Liver (tissue), 9 donors: ENCODE results near the gene TUBA1A. TPM values are rescaled to one million over a fixed set of nuclear protein-coding genes. Genes with fewer than 3 reads are reported as not detected.
A peak's percentile ranks its signal among the peaks of the same experiment; 100 is the strongest.

Experiments used
- DNase-seq: peaks from one replicate; pipeline ENCODE4 v3.0.0-alpha.2; 2017; ENCODE audit warnings: low spot score
- H3K27ac ChIP-seq, 2 donors: one replicate each; pipeline ENCODE4 v1.7.0; 2013; ENCODE audit warnings: inconsistent platforms in 2 of 2, low read length in 2 of 2, control low read depth in 1 of 2, low read depth in 1 of 2, mild to moderate bottlenecking in 1 of 2
- H3K27me3 ChIP-seq, 4 donors: one replicate each; pipeline versions ENCODE4 v1.6.1 to v1.7.0; 2013; ENCODE audit warnings: low read length in 3 of 4, inconsistent platforms in 1 of 4, mild to moderate bottlenecking in 1 of 4, moderate library complexity in 1 of 4; ENCODE audit not compliant: control insufficient read depth in 4 of 4, insufficient read depth in 4 of 4
- H3K36me3 ChIP-seq, 4 donors: one replicate each; pipeline versions ENCODE4 v1.6.1 to v1.7.0; 2013; ENCODE audit warnings: low read length in 3 of 4, mild to moderate bottlenecking in 3 of 4, low read depth in 1 of 4, moderate library complexity in 1 of 4; ENCODE audit not compliant: control insufficient read depth in 4 of 4, insufficient read depth in 3 of 4
- H3K4me1 ChIP-seq, 4 donors: one replicate each; pipeline versions ENCODE4 v1.6.1 to v1.7.0; 2013; ENCODE audit warnings: low read length in 3 of 4, mild to moderate bottlenecking in 3 of 4, moderate library complexity in 1 of 4; ENCODE audit not compliant: control insufficient read depth in 4 of 4, insufficient read depth in 4 of 4
- H3K4me3 ChIP-seq, 3 donors: one replicate each; pipeline versions ENCODE4 v1.6.1 to v1.7.0; 2013; ENCODE audit warnings: low read length in 3 of 3, control low read depth in 1 of 3, low read depth in 1 of 3, mild to moderate bottlenecking in 1 of 3
- H3K9ac ChIP-seq, 2 donors: one replicate each; pipeline ENCODE4 v1.7.0; 2013; ENCODE audit warnings: low read length in 2 of 2, mild to moderate bottlenecking in 2 of 2, moderate library complexity in 2 of 2, control low read depth in 1 of 2, low read depth in 1 of 2
- H3K9me3 ChIP-seq, 4 donors: one replicate each; pipeline versions ENCODE4 v1.6.1 to v1.7.0; 2013; ENCODE audit warnings: low read length in 3 of 4; ENCODE audit not compliant: control insufficient read depth in 4 of 4
- CTCF ChIP-seq: fragments of 150-350 bp; IDR thresholded peaks from 2 replicates; pipeline ENCODE4 v1.5.1; 2017; ENCODE audit warnings: improper control_type of control experiment, low read depth, low read length; ENCODE audit not compliant: missing input control
- FOXA1 ChIP-seq: IDR thresholded peaks from 2 replicates; pipeline ENCODE4 v1.6.1; 2016; ENCODE audit warnings: antibody characterized with exemption
- GABPA ChIP-seq, 2 donors: IDR thresholded peaks in 1 of 2; conservative IDR thresholded peaks in 1 of 2; 2 replicates each; pipeline ENCODE4 v1.6.1; 2016; ENCODE audit warnings: antibody characterized with exemption in 2 of 2, mild to moderate bottlenecking in 1 of 2, moderate library complexity in 1 of 2
- HNF4A ChIP-seq, 2 donors: conservative IDR thresholded peaks; 2 replicates each; pipeline ENCODE4 v1.6.1; 2016; ENCODE audit warnings: antibody characterized with exemption in 2 of 2, mild to moderate bottlenecking in 2 of 2
- HNF4G ChIP-seq: IDR thresholded peaks from 2 replicates; pipeline ENCODE4 v1.6.1; 2016; ENCODE audit warnings: antibody characterized with exemption
- JUND ChIP-seq, 2 donors: IDR thresholded peaks; 2 replicates each; pipeline ENCODE4 v1.6.1; 2016; ENCODE audit warnings: antibody characterized with exemption in 2 of 2
- MAX ChIP-seq: IDR thresholded peaks from 2 replicates; pipeline ENCODE4 v1.6.1; 2016; ENCODE audit warnings: antibody characterized with exemption
- NR2F2 ChIP-seq: IDR thresholded peaks from 2 replicates; pipeline ENCODE4 v1.6.1; 2016; ENCODE audit warnings: antibody characterized with exemption
- RAD21 ChIP-seq, 2 donors: IDR thresholded peaks; 2 replicates each; pipeline ENCODE4 v1.6.1; 2016; ENCODE audit warnings: antibody characterized with exemption in 2 of 2, mild to moderate bottlenecking in 2 of 2
- RXRA ChIP-seq, 2 donors: IDR thresholded peaks; 2 replicates each; pipeline ENCODE4 v1.6.1; 2017 to 2018; ENCODE audit warnings: antibody characterized with exemption in 2 of 2, mild to moderate bottlenecking in 1 of 2
- SP1 ChIP-seq: IDR thresholded peaks from 2 replicates; pipeline ENCODE4 v1.6.1; 2018; ENCODE audit warnings: antibody characterized with exemption, mild to moderate bottlenecking
- TAF1 ChIP-seq: conservative IDR thresholded peaks from 2 replicates; pipeline ENCODE4 v1.6.1; 2016; ENCODE audit warnings: antibody characterized with exemption, mild to moderate bottlenecking
- YY1 ChIP-seq: IDR thresholded peaks from 2 replicates; pipeline ENCODE4 v1.6.1; 2016; ENCODE audit warnings: antibody characterized with exemption, mild to moderate bottlenecking
- WGBS: extraction: QIAGEN DNeasy Blood & Tissue Kit; methylation state at CpG from one replicate; pipeline ENCODE4 v1.1.7; 2013; 5-methylcytosine and 5-hydroxymethylcytosine counted together
- polyA plus RNA-seq, 2 donors: library from polyadenylated mRNA; stranded (reverse) in 1 of 2; unstranded in 1 of 2; fragments of 200-250 nt in 1 of 2; fragments of >200 nt in 1 of 2; fragmentation: Nextera tagmentation in 1 of 2; extraction: Ambion mirVana in 1 of 2; gene quantifications; one replicate each; pipeline versions ENCODE4 v1.2.1 to v1.2.3, GENCODE V29; 2013 to 2015
- total RNA-seq, 2 donors: library from RNA; depleted of rRNA; stranded (reverse); fragments of >200 nt; gene quantifications; one replicate each; pipeline ENCODE4 v1.2.3, GENCODE V29; 2014
- TF ChIP-seq, protein P1 (sequence below): IDR thresholded peaks from 2 replicates; pipeline ENCODE4 v1.6.1; 2016; ENCODE audit warnings: antibody characterized with exemption
- TF ChIP-seq, protein P2 (sequence below): IDR thresholded peaks from 2 replicates; pipeline ENCODE4 v1.6.1; 2016; ENCODE audit warnings: antibody characterized with exemption, mild to moderate bottlenecking
- TF ChIP-seq, protein P3 (sequence below): IDR thresholded peaks from 2 replicates; pipeline ENCODE4 v1.6.1; 2016; ENCODE audit warnings: antibody characterized with exemption
- donor health status: healthy.
- donor health status: healthy.
- donor health status: healthy.
- donor health status: healthy.
- donor health status: healthy.

Gene TUBA1A
- total and polyA plus RNA-seq, 4 donors = 4.2 to 28.0 (median 16.2) TPM

DNA sequence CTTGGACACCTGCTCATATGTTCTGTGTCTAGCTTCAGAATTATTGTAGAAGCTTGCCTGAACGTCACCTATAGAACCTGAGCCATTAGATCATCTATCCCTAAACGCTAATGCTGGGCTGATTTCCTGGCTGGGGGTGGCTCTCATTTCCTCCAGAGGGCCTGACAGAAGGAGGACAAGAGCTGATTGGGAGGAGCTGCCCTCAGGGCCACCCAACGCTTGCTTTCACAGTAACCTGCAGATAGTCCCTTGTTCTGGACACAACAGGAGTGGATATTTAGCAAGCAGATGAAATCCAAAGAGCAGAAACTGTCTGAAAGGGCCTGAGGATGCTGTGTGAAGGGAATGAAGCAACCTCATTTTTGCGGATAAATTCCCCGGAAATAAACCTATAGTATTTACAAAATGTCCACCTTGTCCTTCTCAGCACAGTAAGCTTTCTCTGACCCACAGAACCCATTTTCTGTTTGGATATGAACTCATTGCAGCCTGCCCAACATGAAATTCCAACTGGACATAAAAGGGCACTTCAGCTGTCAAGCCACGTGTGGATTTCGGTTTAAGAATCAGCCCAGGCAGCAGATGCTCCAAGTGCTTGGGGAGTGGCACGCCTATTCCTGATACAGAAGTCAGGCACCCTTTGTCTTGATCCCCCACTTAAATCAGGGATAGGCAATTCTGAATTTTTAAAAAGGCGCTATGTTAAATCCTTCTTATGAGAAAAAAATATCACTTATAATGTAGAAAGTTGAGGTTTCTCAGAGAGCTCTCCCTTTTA lies 43.2 kb upstream of the TUBA1A start:
- H3K27me3 ChIP-seq = no peaks in the 10 kb centered on the region
- no peaks in the 10 kb centered on the region for H3K4me1 ChIP-seq
- no peaks in the 10 kb centered on the region for H3K36me3 ChIP-seq
- H3K27ac ChIP-seq = peak overlapping the region in 1 of 2 donors; percentile 71
- TF ChIP-seq RAD21 (IDR thresholded peaks at IDR 0.05) = no peak
- no peak for TF ChIP-seq CTCF
- TF ChIP-seq, protein P1, sequence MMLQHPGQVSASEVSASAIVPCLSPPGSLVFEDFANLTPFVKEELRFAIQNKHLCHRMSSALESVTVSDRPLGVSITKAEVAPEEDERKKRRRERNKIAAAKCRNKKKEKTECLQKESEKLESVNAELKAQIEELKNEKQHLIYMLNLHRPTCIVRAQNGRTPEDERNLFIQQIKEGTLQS = no peak
- no peak for TF ChIP-seq HNF4G
- TF ChIP-seq RXRA (IDR thresholded peaks at IDR 0.05) = no peak
- 80% methylated on average over 9 of the region's 9 CpGs for WGBS
- DNase-seq = no peak
- no peak overlapping the region for H3K9ac ChIP-seq
- H3K9me3 ChIP-seq = no peaks in the 10 kb centered on the region
- H3K4me3 ChIP-seq = no peak overlapping the region

- Histone ChIP-seq H3K27ac (peak overlapping the region in 1 of 2 donors; percentile 21), H3K9ac (peak overlapping the region in 1 of 2 donors; percentile 12), H3K36me3 (no peaks in the 10 kb centered on the region), H3K27me3 (no peaks in the 10 kb centered on the region), H3K9me3 (no peaks in the 10 kb centered on the region), H3K4me1 (no peaks in the 10 kb centered on the region), H3K4me3 (no peak overlapping the region)
- WGBS = 80% methylated on average over 3 of the region's 3 CpGs
- no peak for DNase-seq
- no peak for TF ChIP-seq YY1
- no peak for TF ChIP-seq MAX
- no peak for TF ChIP-seq GABPA (IDR thresholded peaks at IDR 0.05 in 1 of 2, conservative IDR thresholded peaks at IDR 0.05 in 1 of 2)
- TF ChIP-seq, protein P2, sequence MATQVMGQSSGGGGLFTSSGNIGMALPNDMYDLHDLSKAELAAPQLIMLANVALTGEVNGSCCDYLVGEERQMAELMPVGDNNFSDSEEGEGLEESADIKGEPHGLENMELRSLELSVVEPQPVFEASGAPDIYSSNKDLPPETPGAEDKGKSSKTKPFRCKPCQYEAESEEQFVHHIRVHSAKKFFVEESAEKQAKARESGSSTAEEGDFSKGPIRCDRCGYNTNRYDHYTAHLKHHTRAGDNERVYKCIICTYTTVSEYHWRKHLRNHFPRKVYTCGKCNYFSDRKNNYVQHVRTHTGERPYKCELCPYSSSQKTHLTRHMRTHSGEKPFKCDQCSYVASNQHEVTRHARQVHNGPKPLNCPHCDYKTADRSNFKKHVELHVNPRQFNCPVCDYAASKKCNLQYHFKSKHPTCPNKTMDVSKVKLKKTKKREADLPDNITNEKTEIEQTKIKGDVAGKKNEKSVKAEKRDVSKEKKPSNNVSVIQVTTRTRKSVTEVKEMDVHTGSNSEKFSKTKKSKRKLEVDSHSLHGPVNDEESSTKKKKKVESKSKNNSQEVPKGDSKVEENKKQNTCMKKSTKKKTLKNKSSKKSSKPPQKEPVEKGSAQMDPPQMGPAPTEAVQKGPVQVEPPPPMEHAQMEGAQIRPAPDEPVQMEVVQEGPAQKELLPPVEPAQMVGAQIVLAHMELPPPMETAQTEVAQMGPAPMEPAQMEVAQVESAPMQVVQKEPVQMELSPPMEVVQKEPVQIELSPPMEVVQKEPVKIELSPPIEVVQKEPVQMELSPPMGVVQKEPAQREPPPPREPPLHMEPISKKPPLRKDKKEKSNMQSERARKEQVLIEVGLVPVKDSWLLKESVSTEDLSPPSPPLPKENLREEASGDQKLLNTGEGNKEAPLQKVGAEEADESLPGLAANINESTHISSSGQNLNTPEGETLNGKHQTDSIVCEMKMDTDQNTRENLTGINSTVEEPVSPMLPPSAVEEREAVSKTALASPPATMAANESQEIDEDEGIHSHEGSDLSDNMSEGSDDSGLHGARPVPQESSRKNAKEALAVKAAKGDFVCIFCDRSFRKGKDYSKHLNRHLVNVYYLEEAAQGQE = no peak
- TF ChIP-seq, protein P1 = no peak
- TF ChIP-seq JUND (IDR thresholded peaks at IDR 0.05) = no peak
- TF ChIP-seq, protein P3, sequence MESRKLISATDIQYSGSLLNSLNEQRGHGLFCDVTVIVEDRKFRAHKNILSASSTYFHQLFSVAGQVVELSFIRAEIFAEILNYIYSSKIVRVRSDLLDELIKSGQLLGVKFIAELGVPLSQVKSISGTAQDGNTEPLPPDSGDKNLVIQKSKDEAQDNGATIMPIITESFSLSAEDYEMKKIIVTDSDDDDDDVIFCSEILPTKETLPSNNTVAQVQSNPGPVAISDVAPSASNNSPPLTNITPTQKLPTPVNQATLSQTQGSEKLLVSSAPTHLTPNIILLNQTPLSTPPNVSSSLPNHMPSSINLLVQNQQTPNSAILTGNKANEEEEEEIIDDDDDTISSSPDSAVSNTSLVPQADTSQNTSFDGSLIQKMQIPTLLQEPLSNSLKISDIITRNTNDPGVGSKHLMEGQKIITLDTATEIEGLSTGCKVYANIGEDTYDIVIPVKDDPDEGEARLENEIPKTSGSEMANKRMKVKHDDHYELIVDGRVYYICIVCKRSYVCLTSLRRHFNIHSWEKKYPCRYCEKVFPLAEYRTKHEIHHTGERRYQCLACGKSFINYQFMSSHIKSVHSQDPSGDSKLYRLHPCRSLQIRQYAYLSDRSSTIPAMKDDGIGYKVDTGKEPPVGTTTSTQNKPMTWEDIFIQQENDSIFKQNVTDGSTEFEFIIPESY = no peak
- TF ChIP-seq SP1 = no peak
- TF ChIP-seq CTCF = no peak
- no peak for TF ChIP-seq NR2F2
- TF ChIP-seq FOXA1 = no peak
- TF ChIP-seq HNF4G = no peak
- no peak for TF ChIP-seq RAD21 (IDR thresholded peaks at IDR 0.05)
- no peak for TF ChIP-seq TAF1
- TF ChIP-seq HNF4A (conservative IDR thresholded peaks at IDR 0.05) = no peak
Measured at GRCh38 chr12:49230805-49231194, 41.9 kb upstream of the TUBA1A start.
